ENCODE results near the gene REEP6.
A peak's percentile ranks its signal among the peaks of the same experiment; 100 is the strongest.
"Not testable (repeated sequence)": the region's sequence is repeated elsewhere in the genome, so short reads cannot be mapped to it uniquely, and the experiment has no call there.

The REEP6 gene

DNA sequence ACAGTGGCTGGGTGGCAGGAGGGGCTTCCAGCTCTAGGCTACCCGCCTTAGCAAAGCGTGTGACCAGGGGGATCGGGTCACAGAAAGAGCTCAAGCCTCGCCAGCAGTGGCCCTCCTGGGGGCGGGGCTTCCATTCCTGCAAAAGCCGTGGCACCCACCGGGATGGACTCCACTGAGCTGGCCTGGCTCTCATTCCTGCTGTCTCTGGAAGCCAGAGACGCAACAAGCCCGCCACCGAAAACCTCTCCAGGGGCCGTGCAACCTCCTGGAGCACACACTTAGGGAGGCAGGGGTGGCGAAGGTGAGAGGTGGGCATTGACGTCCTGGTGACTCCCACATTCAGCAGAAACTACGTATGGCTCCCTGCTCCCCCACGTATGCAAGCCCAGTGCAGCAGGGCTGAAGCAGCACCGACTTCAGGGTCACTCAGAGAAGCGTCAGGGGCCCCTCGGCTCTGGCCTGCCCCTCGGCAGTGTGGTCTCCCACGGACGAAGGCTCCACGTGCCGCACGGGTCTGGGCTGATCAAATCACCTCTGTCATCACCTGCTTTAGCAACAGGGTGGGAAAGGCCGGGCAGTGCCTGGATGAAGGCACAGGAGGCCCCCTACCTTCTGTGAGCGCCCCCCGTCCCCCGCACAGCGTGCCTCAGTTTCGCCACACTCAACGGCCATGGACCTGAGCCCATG lies 15.1 kb upstream of the REEP6 start:
- Histone ChIP-seq H2AFZ (ENCODE audit: low read length) (no peak overlapping the region), H3K4me3 (ENCODE audit: low read length) (no peak overlapping the region), H3K9me3 (replicated peaks; ENCODE audit: insufficient read depth, low read length) (no peaks in the 10 kb centered on the region), H3K4me2 (ENCODE audit: low read depth, low read length) (no peak overlapping the region), H3K79me2 (ENCODE audit: low read length) (peaks cover 40% of the 10 kb centered on the region), H3K9me2 (replicated peaks; ENCODE audit: insufficient read depth, low read length) (no peaks in the 10 kb centered on the region), H3K9ac (ENCODE audit: low read length) (no peak overlapping the region), H3K36me3 (replicated peaks; ENCODE audit: insufficient read depth, low read length) (no peaks in the 10 kb centered on the region), H3F3A (ENCODE audit: insufficient read depth, low read length) (peaks cover 9% of the 10 kb centered on the region; the same call in 1 of the 2 replicates), H3K4me1 (ENCODE audit: low read length) (peaks cover 4% of the 10 kb centered on the region; the same call in 1 of the 2 replicates), H3K27me3 (replicated peaks; ENCODE audit: insufficient read depth, low read length) (peaks cover 20% of the 10 kb centered on the region), H4K20me1 (ENCODE audit: insufficient read depth, low read length) (peaks cover 13% of the 10 kb centered on the region), H3K27ac (ENCODE audit: low read length) (no peak overlapping the region)
- DNase-seq = no peak
- no peak for TF ChIP-seq EZH2phosphoT487 (IDR thresholded peaks at IDR 0.05; ENCODE audit: low read length)
- TF ChIP-seq, protein P1, sequence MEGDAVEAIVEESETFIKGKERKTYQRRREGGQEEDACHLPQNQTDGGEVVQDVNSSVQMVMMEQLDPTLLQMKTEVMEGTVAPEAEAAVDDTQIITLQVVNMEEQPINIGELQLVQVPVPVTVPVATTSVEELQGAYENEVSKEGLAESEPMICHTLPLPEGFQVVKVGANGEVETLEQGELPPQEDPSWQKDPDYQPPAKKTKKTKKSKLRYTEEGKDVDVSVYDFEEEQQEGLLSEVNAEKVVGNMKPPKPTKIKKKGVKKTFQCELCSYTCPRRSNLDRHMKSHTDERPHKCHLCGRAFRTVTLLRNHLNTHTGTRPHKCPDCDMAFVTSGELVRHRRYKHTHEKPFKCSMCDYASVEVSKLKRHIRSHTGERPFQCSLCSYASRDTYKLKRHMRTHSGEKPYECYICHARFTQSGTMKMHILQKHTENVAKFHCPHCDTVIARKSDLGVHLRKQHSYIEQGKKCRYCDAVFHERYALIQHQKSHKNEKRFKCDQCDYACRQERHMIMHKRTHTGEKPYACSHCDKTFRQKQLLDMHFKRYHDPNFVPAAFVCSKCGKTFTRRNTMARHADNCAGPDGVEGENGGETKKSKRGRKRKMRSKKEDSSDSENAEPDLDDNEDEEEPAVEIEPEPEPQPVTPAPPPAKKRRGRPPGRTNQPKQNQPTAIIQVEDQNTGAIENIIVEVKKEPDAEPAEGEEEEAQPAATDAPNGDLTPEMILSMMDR (IDR thresholded peaks at IDR 0.05; ENCODE audit: low read length) = no peak
- TF ChIP-seq EZH2 (optimal IDR thresholded peaks at IDR 0.05; ENCODE audit: low read depth, low read length) = no peak

DNA sequence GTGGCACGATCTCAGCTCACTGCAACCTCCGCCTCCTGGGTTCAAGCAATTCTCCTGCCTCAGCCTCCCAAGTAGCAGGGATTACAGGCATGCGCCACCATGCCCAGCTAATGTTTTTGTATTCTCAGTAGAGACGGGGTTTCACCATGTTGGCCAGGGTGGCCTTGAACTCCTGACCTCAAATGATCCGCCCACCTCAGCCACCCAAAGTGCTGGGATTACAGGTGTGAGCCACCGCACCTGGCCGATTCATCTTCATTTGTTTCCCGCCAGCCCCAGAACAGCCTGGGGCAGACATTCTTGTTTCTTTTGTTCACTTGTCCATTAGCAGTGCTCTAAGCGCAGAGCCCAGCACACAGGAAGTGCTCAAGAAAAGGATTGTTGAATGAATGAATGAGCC lies 13.9 kb upstream of the REEP6 start:
- Histone ChIP-seq H3K79me2 (ENCODE audit: low read length) (peaks cover 40% of the 10 kb centered on the region), H3K27me3 (replicated peaks; ENCODE audit: insufficient read depth, low read length) (peaks cover 12% of the 10 kb centered on the region; the same call in 1 of the 2 replicates)
- not testable (repeated sequence) for H2AFZ ChIP-seq (ENCODE audit: low read length); H3F3A ChIP-seq (ENCODE audit: insufficient read depth, low read length); H3K4me3 ChIP-seq (ENCODE audit: low read length); H3K9ac ChIP-seq (ENCODE audit: low read length); DNase-seq; H3K36me3 ChIP-seq (replicated peaks; ENCODE audit: insufficient read depth, low read length); H3K9me3 ChIP-seq (replicated peaks; ENCODE audit: insufficient read depth, low read length); H3K4me1 ChIP-seq (ENCODE audit: low read length); H4K20me1 ChIP-seq (ENCODE audit: insufficient read depth, low read length); H3K4me2 ChIP-seq (ENCODE audit: low read depth, low read length); H3K9me2 ChIP-seq (replicated peaks; ENCODE audit: insufficient read depth, low read length); H3K27ac ChIP-seq (ENCODE audit: low read length)

DNA sequence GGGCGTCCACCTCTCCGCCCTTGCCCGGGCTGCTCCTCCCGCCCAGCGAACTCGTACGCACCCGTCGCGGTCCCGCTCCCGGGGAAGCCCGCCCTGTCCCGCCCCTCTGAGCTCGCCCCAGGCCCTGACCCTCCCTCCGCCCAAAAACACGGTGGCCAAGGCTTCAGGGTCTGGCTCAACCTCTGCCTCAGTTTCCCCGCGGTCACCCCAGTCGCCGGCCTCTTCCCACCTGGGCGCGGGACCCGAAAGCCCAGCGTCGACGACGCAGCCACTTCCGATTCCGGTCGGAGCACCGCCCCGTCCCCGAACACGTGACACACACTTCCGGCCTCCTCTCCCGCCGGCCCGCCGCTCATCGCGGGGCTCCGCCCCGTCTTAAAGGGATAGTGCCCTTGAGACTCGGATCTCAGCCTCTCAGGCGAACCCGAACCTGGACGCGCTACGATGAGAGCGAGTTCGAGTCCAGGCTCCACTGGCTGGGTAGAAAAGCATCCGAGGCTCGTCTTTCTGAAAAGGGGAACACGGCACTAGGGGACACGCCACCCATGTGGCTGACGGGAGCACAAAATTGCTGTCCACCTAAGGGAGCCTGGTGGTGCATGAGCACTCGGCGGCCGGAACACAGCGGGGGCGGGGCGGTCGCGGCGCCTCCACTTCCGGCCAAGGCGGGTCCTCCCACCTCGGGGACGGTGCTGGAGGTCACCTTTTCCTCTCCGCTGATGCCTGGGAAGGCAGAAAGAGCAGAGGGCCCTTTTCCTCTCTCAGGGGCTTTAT lies 11.9 kb upstream of the REEP6 start, which contains the start of gene C19orf25:
Gene C19orf25 (minus strand): TSS at position 282 of the 774 bp plus-strand sequence. CDS start 312 bp downstream, outside the sequence.
- peak; percentile 99 for DNase-seq
- peaks cover 40% of the 10 kb centered on the region for H3K79me2 ChIP-seq (ENCODE audit: low read length)
- peak within 1 kb of the TSS; percentile 91 for H2AFZ ChIP-seq (ENCODE audit: low read length)
- no peaks in the 10 kb centered on the region for H4K20me1 ChIP-seq (ENCODE audit: insufficient read depth, low read length)
- no peaks in the 10 kb centered on the region for H3K36me3 ChIP-seq (replicated peaks; ENCODE audit: insufficient read depth, low read length)
- peak within 1 kb of the TSS; percentile 66; the same call in 1 of the 2 replicates for H3K27ac ChIP-seq (ENCODE audit: low read length)
- H3F3A ChIP-seq (ENCODE audit: insufficient read depth, low read length) = no peaks in the 10 kb centered on the region
- no peaks in the 10 kb centered on the region for H3K9me2 ChIP-seq (replicated peaks; ENCODE audit: insufficient read depth, low read length)
- peak within 1 kb of the TSS; percentile 73 for H3K4me2 ChIP-seq (ENCODE audit: low read depth, low read length)
- H3K4me3 ChIP-seq (ENCODE audit: low read length) = peak within 1 kb of the TSS; percentile 73
- TF ChIP-seq, protein P1 (IDR thresholded peaks at IDR 0.05; ENCODE audit: low read length) = no peak
- no peak for TF ChIP-seq EZH2phosphoT487 (IDR thresholded peaks at IDR 0.05; ENCODE audit: low read length)
- no peak for TF ChIP-seq EZH2 (optimal IDR thresholded peaks at IDR 0.05; ENCODE audit: low read depth, low read length)
- H3K27me3 ChIP-seq (replicated peaks; ENCODE audit: insufficient read depth, low read length) = peaks cover 12% of the 10 kb centered on the region
- no peaks in the 10 kb centered on the region for H3K4me1 ChIP-seq (ENCODE audit: low read length)
- H3K9ac ChIP-seq (ENCODE audit: low read length) = peak within 1 kb of the TSS; percentile 69
- no peaks in the 10 kb centered on the region for H3K9me3 ChIP-seq (replicated peaks; ENCODE audit: insufficient read depth, low read length)

Measured in MM.1S (cell line).